NOMO-1 (cell line): Measurements from ENCODE around the gene INTS13.
"Not testable (repeated sequence)": the region's sequence is repeated elsewhere in the genome, so short reads cannot be mapped to it uniquely, and the experiment has no call there.

Experiments
- DNase-seq, 2 experiments: peaks; one replicate each; lab custom pipeline; 2025; ENCODE audit not compliant: unreplicated experiment in 2 of 2; lab: John Stamatoyannopoulos, UW

Gene INTS13

DNA sequence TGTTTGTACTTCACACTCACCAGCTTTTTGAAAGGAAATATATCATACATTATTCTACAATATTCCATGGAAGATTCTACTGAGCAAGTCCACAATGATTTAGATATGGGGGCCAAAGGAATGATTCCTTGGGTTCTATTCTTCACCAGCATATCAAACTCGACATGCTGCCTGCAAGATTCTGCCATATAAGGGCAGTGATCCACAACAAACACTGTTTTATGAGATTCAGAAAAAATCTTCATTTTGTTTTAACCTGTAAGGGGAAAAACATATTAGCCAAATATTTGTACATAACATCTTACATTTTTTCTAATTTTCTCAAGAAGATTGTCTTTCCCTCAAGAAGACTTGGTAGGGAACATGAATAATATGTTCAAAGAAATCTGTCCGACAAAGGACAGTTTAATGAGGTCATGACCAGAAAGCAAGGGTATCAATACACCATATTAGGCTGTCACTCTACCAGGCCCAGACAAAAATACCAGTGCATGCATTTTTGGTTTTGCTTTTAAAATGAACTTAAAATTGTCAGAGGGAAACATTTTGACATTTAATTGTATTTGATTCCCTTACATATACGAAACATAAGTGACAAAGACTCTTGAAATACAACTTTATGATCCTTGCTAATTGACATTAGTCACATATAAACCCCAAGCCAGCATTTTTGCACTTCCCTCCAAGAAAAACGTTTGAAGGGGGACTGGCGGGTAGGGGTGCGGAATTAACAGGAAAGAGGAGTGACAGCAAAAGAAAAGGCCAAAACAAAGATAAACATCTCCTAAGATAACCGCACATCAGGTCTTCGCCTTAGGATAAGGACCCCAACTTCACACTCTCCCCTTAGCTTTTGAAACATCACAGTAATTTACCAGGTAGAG lies 980 bp downstream of the INTS13 start:
- DNase-seq: no peak

GRCh38 chr12:26935636-26936378 lies 2.0 kb downstream of the INTS13 start:
- no peak for DNase-seq

- DNase-seq: no peak
These were observed 8.2 kb downstream of the INTS13 start for GRCh38 chr12:26929590-26929989.

DNA sequence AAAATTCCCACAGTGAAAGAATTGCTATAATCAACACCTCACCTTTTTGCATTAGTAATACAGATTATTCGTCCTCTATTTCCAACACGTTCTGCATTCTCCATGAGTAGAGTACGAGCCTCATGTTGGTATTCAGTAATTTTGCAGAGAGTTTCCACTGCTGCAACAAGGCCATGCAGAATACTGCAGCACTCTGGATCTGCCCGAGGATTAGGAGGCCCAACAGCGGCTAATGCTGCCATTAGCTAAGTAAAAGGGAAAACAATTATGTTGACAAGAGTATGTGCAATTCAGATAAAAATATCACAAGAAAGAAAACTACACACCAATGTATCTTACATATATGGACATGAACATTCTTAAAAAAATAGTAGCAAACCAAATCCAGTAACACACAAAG lies 9.1 kb downstream of the INTS13 start:
- DNase-seq: no peak

GRCh38 chr12:26921886-26922285 lies 15.9 kb downstream of the INTS13 start:
- no peak for DNase-seq

DNA sequence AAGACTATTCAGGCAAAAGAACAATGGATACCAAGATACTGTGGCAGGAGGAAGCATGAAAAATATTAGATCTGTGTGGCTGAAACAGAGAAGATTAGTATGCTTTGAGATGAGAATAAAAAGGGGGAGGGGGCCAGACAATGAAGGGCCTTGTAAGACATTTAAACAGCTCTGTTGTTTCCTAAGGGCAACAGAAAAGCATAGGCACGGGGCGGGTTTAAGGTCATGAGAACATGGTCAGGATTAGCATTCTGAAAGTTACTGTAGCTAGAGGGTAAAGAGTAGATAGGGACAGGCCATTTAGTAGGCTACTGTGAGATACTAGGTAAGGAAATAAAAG lies 18.6 kb downstream of the INTS13 start:
- no peak for DNase-seq

DNA sequence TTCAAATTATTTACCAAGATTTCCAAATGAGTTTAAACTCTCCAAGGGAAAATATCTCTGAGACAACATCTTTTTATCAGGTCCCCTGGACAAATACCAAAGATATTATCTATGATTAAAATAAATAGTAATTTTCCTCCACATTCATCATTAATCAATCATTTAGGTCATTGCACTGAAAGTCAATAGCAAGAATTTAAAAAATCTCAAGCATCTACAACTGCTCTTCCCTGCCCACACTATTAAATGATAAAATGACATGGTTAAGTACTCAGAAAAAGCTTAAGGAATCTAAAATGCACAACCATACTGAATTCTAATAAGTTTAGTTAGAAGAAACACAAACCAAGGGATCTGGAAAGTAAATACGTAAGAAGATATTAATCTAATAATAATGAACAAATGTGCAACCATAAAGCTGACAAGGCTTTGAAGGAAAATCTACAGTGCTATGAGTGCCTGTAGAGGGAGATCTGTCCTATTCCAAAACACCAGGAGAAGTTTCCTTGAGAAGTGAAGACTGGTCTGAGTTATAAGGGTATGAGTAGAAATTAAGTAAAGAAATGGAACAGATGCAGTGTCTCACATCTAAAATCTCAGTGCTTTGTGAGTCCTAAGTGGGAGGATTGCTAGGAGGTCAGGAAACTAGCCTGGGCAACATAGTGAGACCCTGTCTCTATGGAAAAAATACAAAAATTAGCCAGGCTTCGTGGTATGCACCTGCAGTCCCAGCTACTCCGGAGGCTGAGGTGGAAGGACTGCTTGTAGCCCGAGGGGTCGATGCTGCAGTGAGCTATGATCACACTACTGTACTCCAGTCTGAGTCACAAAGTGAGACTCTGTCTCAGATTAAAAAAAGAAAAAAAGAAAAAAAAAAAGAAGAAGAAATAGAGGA lies 19.2 kb downstream of the INTS13 start:
- no peak for DNase-seq

- DNase-seq: no peak
These were observed 31.1 kb downstream of the INTS13 start for GRCh38 chr12:26906704-26907103.

GRCh38 chr12:26906024-26906423 lies 31.8 kb downstream of the INTS13 start:
- no peak for DNase-seq

- not testable (repeated sequence) for DNase-seq
These were observed 34.4 kb downstream of the INTS13 start for GRCh38 chr12:26903396-26903795.

- DNase-seq: no peak
These were observed 40.9 kb downstream of the INTS13 start for GRCh38 chr12:26896913-26897312.

- no peak for DNase-seq
These were observed 42.1 kb downstream of the INTS13 start for GRCh38 chr12:26895672-26896071.

DNA sequence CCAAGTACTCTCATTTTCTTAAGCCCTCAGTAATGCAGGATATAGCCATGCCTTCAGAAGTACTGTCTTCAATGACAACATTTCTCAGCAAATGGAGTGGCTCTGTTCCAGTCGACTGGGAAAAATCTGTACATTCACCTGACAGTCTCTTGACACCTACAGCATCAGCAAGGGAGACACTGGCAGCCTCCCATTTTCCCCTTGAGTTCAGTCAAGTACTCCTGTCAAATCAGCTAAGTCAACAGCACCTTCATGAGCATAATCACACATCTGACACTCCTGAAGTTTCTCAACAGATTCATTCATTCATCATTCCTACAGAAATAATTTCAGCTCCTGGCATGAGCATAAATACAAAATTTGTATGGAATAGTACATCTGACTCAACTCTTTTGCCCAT lies 46.1 kb downstream of the INTS13 start:
- DNase-seq: no peak

DNA sequence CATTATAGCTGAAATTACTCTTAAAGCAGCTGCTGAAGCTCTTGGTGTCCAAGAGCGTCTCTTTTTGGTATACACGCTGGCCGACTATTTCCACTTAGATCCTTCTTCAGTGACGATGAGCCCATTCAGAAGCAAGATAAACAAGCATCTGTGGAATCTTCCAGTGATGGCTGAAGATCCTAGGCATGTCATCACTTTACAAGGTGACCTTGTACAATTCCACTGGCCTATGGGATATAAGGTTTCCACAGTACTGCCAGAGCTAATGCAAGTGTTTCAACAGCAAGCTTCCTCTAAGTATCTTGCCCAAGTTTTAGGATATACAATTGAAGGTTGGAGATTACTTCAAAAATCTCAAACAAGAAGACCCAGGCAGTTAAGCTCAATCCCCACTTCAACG lies 47.0 kb downstream of the INTS13 start:
- no peak for DNase-seq

DNA sequence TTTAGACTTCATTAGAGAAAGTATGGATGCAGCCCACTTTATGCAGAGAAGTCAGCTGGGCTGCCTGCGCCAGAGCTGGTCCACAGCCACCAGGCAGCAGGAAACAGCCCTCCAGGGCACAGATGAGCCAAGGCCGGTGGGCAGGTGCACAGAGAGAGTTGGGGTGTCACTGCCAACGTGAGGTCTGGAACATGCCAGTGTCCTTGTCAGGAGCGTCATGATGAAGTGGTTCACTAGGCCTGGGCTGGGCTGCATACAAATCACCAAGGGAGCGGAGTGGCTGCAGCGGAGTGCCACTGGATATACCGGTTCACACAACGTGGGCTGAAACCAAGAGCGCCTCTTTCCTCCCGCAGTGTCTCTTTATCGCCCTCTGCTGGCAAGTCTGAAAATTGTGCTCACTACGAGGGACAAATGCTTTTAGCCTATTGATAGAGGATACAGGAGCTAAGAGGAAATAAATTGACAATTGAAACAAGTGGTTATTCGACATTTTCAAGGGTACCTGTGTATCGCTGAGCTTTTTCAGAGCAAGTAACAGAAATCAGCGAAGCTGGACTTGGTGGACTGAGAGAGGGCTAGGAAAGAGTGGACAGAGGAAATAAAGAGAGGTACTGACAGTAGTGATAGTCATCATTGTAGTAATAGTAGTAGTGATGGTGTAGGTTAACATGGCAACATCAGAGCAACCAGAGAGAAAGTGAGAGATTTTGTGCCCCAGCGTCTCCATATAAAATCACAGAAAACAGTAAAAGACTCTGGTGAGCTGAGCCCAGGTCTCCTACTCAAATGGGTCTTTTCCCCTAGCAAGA lies 52.8 kb downstream of the INTS13 start:
- peak; percentile 64 to 80 for DNase-seq

DNA sequence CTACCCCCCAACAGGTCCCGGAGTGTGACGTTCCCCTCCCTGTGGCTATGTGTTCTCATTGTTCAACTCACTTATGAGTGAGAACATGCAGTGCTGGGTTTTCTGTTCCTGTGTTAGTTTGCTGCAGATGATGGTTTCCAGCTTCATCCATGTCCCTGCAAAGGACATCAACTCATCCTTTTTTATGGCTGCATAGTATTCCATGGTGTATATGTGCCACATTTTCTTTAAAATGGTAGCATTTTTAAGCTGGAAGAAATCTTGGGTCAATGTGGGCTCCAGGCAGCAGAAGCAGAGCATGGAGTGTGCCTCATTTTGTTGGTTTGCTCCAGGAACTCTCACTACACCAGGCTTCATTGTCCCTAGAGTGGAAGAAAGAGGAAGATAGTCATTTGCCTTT lies 57.2 kb downstream of the INTS13 start:
- DNase-seq: no peak

DNA sequence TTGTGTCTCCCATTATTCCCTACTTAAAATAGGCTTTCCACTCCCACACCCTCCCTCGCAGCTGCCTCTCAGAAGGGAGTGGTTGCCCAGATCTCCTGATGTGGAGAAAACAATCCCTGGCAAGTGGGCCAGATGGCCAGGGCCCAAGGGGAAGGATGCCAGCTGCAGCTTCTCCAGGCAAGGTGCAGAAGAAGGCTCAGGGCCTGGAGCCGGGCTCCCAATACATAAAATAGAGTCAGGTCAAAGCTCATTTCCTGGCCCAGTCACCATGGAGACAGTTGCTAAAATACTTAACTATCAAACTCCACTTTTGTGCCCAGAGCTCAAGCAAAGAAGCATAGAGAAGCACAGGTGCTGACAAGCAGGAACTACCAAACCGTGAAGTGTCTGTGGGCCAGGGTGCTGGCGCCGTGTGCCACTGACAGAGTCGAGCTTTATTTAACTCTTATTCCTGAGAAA lies 59.1 kb downstream of the INTS13 start:
- peak in 1 of 2 experiments; percentile 22 for DNase-seq

DNA sequence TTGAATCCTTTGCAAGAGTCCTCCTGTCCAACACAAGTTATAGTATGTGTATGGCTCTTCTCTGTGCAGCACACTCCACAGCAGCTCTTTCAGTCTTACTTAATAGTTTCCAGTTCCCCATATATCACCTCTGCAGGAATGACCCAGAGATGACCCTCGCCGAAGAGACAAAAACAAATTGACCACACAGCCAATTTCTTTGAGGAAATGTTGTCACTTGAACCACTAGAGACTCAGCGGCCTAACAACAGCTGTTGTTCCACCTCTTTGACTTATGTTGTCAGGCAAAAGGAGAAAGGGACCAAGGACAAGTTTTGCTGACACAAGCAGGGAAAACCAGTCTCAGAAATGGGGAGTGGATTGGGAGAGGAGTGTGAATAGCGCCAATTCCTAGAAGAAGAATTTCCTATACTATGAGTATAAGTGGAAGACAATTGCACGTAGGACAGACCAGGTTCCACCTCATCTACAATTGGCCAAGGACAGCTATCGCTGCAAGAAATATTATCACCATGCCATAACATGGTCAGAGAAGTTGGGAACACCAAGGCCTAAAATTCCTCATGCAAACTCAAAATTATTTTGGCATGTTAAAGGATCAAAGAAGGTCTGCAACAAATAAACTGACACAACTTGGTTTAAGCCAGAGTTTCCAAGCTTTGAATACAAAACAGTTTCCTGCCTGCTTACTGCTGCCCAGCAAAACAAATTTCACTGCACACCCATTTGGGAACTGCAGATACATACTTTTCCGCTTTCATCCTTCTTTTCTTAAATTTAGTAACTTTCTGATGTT lies 63.1 kb downstream of the INTS13 start:
- peak; percentile 80 to 96 for DNase-seq

DNA sequence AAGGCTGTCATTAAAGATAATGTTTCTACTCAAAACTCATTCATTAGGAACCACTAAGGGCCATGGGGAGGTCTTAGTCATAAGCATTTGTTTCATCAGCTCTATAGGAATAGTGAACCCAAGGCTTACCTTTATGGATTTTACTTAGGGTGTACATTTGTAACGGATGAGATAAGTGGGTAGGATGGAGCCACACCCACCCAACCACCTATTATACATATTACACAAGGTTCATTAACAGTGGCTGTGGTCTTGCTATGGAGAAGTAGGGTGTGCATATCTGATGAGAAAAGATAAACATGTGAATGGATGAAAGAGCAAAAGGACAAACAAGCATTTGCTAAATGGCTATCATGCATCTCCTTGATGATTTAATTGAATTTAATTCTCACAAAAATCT lies 65.2 kb downstream of the INTS13 start:
- DNase-seq: peak; percentile 41 to 68
